ENCODE measurements around the gene NPAS3. TPM values are rescaled to one million over a fixed set of nuclear protein-coding genes. Genes with fewer than 3 reads are reported as not detected.

NPAS3 gene
- total RNA-seq, 1 experiment from 2014 or later: not detected

DNA sequence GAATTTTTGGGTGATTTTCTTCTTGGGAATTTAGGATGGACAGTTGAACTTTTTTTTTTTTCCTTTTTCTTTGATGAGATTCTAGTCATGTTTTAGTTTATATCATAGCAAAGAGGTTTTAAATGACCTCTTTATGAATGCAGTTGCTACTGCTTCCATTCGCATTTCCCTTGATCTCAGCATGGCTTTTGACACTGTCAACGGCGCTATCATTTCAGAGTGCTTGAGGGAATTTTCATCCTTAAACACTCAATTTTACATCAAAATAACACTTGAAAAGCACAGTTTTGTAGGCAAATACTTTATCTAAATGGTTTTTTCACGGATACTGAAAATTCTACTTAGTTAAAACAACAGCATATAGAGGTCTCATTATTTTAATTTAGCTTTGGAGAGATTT, 195.5 kb downstream of the NPAS3 start:
- no peaks in the 10 kb centered on the region for H3K9me2 ChIP-seq (ENCODE audit: insufficient read depth)
- H4K20me1 ChIP-seq (ENCODE audit: insufficient read depth): no peaks in the 10 kb centered on the region
- no TSS peak for BruUV-seq (replicated peaks)
- no peaks in the 10 kb centered on the region for H3K27me3 ChIP-seq (ENCODE audit: insufficient read depth, low read length)
- intact Hi-C loops (cut with micrococcal nuclease): no loop called here
- TF ChIP-seq ELF1 (IDR thresholded peaks at IDR 0.05; ENCODE audit: borderline replicate concordance, low read depth) (no peak), SIN3A (IDR thresholded peaks at IDR 0.05; ENCODE audit: low read depth) (no peak), FOSL1 (IDR thresholded peaks at IDR 0.05; ENCODE audit: low read depth) (no peak)
- H2AFZ ChIP-seq (ENCODE audit: low read depth, low read length, poor library complexity, severe bottlenecking): no peak overlapping the region
- no peak overlapping the region for H3K9ac ChIP-seq (ENCODE audit: low read length)
- ATAC-seq: no peak
- no peak overlapping the region for H3K4me3 ChIP-seq (replicated peaks in 1 of 2; ENCODE audit: low read depth in 1 of 2, low read length in 2 of 2)
- POLR2A ChIA-PET: no interaction called here
- H3K4me2 ChIP-seq (ENCODE audit: low read length): no peak overlapping the region
- no peaks in the 10 kb centered on the region for H3K36me3 ChIP-seq (ENCODE audit: control insufficient read depth in 1 of 2, insufficient read depth in 2 of 2, low read length in 2 of 2)
- no peaks in the 10 kb centered on the region for H3K4me1 ChIP-seq (ENCODE audit: control insufficient read depth in 1 of 2, insufficient read depth in 2 of 2, low read length in 2 of 2)
- DNase-seq (ENCODE audit: low read depth, low spot score): no peak
- RAD21 ChIA-PET (ENCODE audit: low non-redundant PET in 1 of 2, low total read pairs in 2 of 2, uncharacterized antibody in 2 of 2, unreplicated experiment in 2 of 2): no interaction called here
- no peak overlapping the region for H3K27ac ChIP-seq (ENCODE audit: low read depth, low read length)
- CTCF ChIA-PET: no interaction called here
- H3K79me2 ChIP-seq (ENCODE audit: insufficient read depth, low read length): no peaks in the 10 kb centered on the region
- peaks cover 0 to 3% of the 10 kb centered on the region in 2 experiments; a peak in 1 of 4 replicates for H3K9me3 ChIP-seq (ENCODE audit: control insufficient read depth in 1 of 2, insufficient read depth in 1 of 2, low read depth in 1 of 2, low read length in 2 of 2)

DNA sequence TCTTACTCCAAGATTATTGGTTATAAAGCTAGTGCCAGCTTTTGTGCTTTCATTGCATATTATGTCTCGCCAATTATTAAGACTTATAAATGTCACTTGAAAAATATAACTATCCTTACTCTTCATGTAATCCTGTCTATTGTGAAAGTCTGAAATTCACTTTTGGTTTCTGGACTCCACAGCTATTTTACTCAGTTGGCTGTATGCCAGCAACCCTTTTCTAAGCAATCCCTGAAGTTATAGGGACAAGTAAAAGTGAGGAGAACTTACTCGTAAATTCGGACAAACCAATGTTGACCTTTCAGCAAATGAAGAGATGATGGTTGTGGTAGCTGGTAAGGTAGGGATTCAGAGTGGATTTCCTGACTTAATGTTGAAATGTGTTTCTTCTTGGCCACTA, 196.3 kb downstream of the NPAS3 start:
- Histone ChIP-seq H3K4me2 (ENCODE audit: low read length) (no peak overlapping the region), H3K4me3 (replicated peaks in 1 of 2; ENCODE audit: low read depth in 1 of 2, low read length in 2 of 2) (no peak overlapping the region), H3K9me2 (ENCODE audit: insufficient read depth) (no peaks in the 10 kb centered on the region), H3K9me3 (ENCODE audit: control insufficient read depth in 1 of 2, insufficient read depth in 1 of 2, low read depth in 1 of 2, low read length in 2 of 2) (peaks cover 0 to 3% of the 10 kb centered on the region in 2 experiments; a peak in 1 of 4 replicates), H3K9ac (ENCODE audit: low read length) (no peak overlapping the region), H4K20me1 (ENCODE audit: insufficient read depth) (no peaks in the 10 kb centered on the region), H3K36me3 (ENCODE audit: control insufficient read depth in 1 of 2, insufficient read depth in 2 of 2, low read length in 2 of 2) (no peaks in the 10 kb centered on the region), H3K4me1 (ENCODE audit: control insufficient read depth in 1 of 2, insufficient read depth in 2 of 2, low read length in 2 of 2) (no peaks in the 10 kb centered on the region), H3K79me2 (ENCODE audit: insufficient read depth, low read length) (no peaks in the 10 kb centered on the region), H2AFZ (ENCODE audit: low read depth, low read length, poor library complexity, severe bottlenecking) (no peak overlapping the region), H3K27ac (ENCODE audit: low read depth, low read length) (no peak overlapping the region), H3K27me3 (ENCODE audit: insufficient read depth, low read length) (no peaks in the 10 kb centered on the region)
- POLR2A ChIA-PET: no interaction called here
- DNase-seq (ENCODE audit: low read depth, low spot score): no peak
- intact Hi-C loops (cut with micrococcal nuclease): no loop called here
- no peak for TF ChIP-seq RAD21 (IDR thresholded peaks at IDR 0.05; ENCODE audit: low read depth)
- no peak for TF ChIP-seq FOSL1 (IDR thresholded peaks at IDR 0.05; ENCODE audit: low read depth)
- TF ChIP-seq ELF1 (IDR thresholded peaks at IDR 0.05; ENCODE audit: borderline replicate concordance, low read depth): no peak
- no peak for TF ChIP-seq SRF (IDR thresholded peaks at IDR 0.05; ENCODE audit: low read depth)
- TF ChIP-seq EGR1 (IDR thresholded peaks at IDR 0.05; ENCODE audit: low read depth): no peak
- TF ChIP-seq CEBPB (IDR thresholded peaks at IDR 0.05; ENCODE audit: low read depth): no peak
- TF ChIP-seq, protein P1, sequence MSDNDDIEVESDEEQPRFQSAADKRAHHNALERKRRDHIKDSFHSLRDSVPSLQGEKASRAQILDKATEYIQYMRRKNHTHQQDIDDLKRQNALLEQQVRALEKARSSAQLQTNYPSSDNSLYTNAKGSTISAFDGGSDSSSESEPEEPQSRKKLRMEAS (IDR thresholded peaks at IDR 0.05): no peak
- CTCF ChIA-PET: no interaction called here
- no peak for ATAC-seq
- RAD21 ChIA-PET (ENCODE audit: low non-redundant PET in 1 of 2, low total read pairs in 2 of 2, uncharacterized antibody in 2 of 2, unreplicated experiment in 2 of 2): no interaction called here
- BruUV-seq (replicated peaks): no TSS peak
